Peyer's patch (tissue), 4 donors: ENCODE results near the gene RAE1. TPM values are rescaled to one million over a fixed set of nuclear protein-coding genes. Genes with fewer than 3 reads are reported as not detected.

Source experiments
- DNase-seq, 3 donors: peaks; one replicate each; pipeline ENCODE4 v3.0.0-alpha.2; 2017 to 2019
- H3K27ac ChIP-seq, 4 donors: fragments of 200-600 bp; sonication (generic); one replicate each; pipeline ENCODE4 v1.5.1; 2016 to 2019
- H3K27me3 ChIP-seq, 2 donors: fragments of 200-600 bp; sonication (generic); one replicate each; pipeline ENCODE4 v1.5.1; 2019
- H3K36me3 ChIP-seq, 3 donors: fragments of 200-600 bp; sonication (generic); one replicate each; pipeline ENCODE4 v1.5.1; 2016 to 2019
- H3K4me1 ChIP-seq, 4 donors: fragments of 200-600 bp; sonication (generic); one replicate each; pipeline ENCODE4 v1.5.1; 2016 to 2019
- H3K4me3 ChIP-seq, 4 donors: fragments of 200-600 bp; sonication (generic); 1 replicate in 3 of 4; 2 replicates in 1 of 4; pipeline ENCODE4 v1.5.1; 2016 to 2019; ENCODE audit warnings: mild to moderate bottlenecking in 1 of 4
- H3K9me3 ChIP-seq, 4 donors: fragments of 200-600 bp; sonication (generic); one replicate each; pipeline ENCODE4 v1.5.1; 2016 to 2019; ENCODE audit warnings: mild to moderate bottlenecking in 1 of 4
- CTCF ChIP-seq, 6 experiments: fragments of 450-650 bp in 4 of 6; fragments of 200-600 bp in 2 of 6; sonication (generic) in 1 of 6; IDR thresholded peaks; one replicate each; pipeline ENCODE4 v1.5.1; 2017 to 2019; ENCODE audit warnings: antibody characterized with exemption in 6 of 6, mild to moderate bottlenecking in 3 of 6, moderate library complexity in 1 of 6
- POLR2A ChIP-seq, 2 donors: fragments of 450-650 bp; IDR thresholded peaks; one replicate each; pipeline ENCODE4 v1.5.1; 2017; ENCODE audit warnings: antibody characterized with exemption in 2 of 2, mild to moderate bottlenecking in 2 of 2, moderate library complexity in 2 of 2
- total RNA-seq, 4 donors: library from RNA; depleted of rRNA; stranded (reverse); fragments of >200 nt; gene quantifications; one replicate each; pipeline ENCODE4 v1.1.0, GENCODE V29; 2016

RAE1 gene
- total RNA-seq, 4 donors from 2014 or later, result 21.5 to 38.9 (median 33.3) TPM

GRCh38 chr20:57383447-57384347 is 32.6 kb downstream of the RAE1 start:
- peak in 1 of 3 donors; percentile 53 for DNase-seq
- Histone ChIP-seq H3K27ac (no peak overlapping the region), H3K4me3 (no peak overlapping the region)

GRCh38 chr20:57384486-57384885 is 33.4 kb downstream of the RAE1 start:
- peak in 1 of 3 donors; percentile 45 for DNase-seq

More at GRCh38 chr20:57383447-57384347, 32.6 kb downstream of the RAE1 start:
- peaks cover 0 to 10% (median 0%) of the 10 kb centered on the region in 3 donors for H3K36me3 ChIP-seq
- no peaks in the 10 kb centered on the region for H3K4me1 ChIP-seq
- H3K27me3 ChIP-seq, result no peaks in the 10 kb centered on the region
- no peaks in the 10 kb centered on the region for H3K9me3 ChIP-seq
- TF ChIP-seq POLR2A (IDR thresholded peaks at IDR 0.05), result no peak
- TF ChIP-seq CTCF (IDR thresholded peaks at IDR 0.05), result no peak

GRCh38 chr20:57384953-57385761 is 34.1 kb downstream of the RAE1 start:
- Histone ChIP-seq H3K27me3 (no peaks in the 10 kb centered on the region), H3K4me3 (no peak overlapping the region), H3K27ac (no peak overlapping the region), H3K36me3 (peaks cover 0 to 4% (median 0%) of the 10 kb centered on the region in 3 donors), H3K9me3 (no peaks in the 10 kb centered on the region), H3K4me1 (peaks cover 0 to 12% (median 9%) of the 10 kb centered on the region in 4 donors)
- peak in 1 of 3 donors; percentile 44 for DNase-seq
- TF ChIP-seq CTCF (IDR thresholded peaks at IDR 0.05) (no peak), POLR2A (IDR thresholded peaks at IDR 0.05) (no peak)

More at GRCh38 chr20:57384486-57384885, 33.4 kb downstream of the RAE1 start:
- TF ChIP-seq CTCF (IDR thresholded peaks at IDR 0.05) (no peak), POLR2A (IDR thresholded peaks at IDR 0.05) (no peak)
- no peaks in the 10 kb centered on the region for H3K27me3 ChIP-seq
- H3K36me3 ChIP-seq, result peaks cover 0 to 6% (median 0%) of the 10 kb centered on the region in 3 donors
- H3K9me3 ChIP-seq, result no peaks in the 10 kb centered on the region
- H3K4me3 ChIP-seq, result no peak overlapping the region
- peaks cover 0 to 6% (median 2%) of the 10 kb centered on the region in 4 donors for H3K4me1 ChIP-seq
- no peak overlapping the region for H3K27ac ChIP-seq

GRCh38 chr20:57385940-57386339 is 34.9 kb downstream of the RAE1 start:
- no peak overlapping the region for H3K27ac ChIP-seq
- no peak for TF ChIP-seq POLR2A (IDR thresholded peaks at IDR 0.05)
- no peak for TF ChIP-seq CTCF (IDR thresholded peaks at IDR 0.05)
- no peak for DNase-seq
- no peaks in the 10 kb centered on the region for H3K9me3 ChIP-seq
- no peak overlapping the region for H3K4me3 ChIP-seq
- no peaks in the 10 kb centered on the region for H3K36me3 ChIP-seq
- H3K4me1 ChIP-seq, result peaks cover 0 to 15% (median 14%) of the 10 kb centered on the region in 4 donors
- H3K27me3 ChIP-seq, result no peaks in the 10 kb centered on the region

GRCh38 chr20:57386762-57387161 is 35.7 kb downstream of the RAE1 start:
- TF ChIP-seq CTCF (IDR thresholded peaks at IDR 0.05), result no peak
- Histone ChIP-seq H3K36me3 (no peaks in the 10 kb centered on the region), H3K27ac (no peak overlapping the region), H3K27me3 (no peaks in the 10 kb centered on the region), H3K9me3 (no peaks in the 10 kb centered on the region), H3K4me1 (peaks cover 0 to 15% (median 14%) of the 10 kb centered on the region in 4 donors), H3K4me3 (no peak overlapping the region)
- peak in 1 of 3 donors; percentile 34 for DNase-seq
